GM18517 (cell line): ENCODE data around the gene PHF21A.
A peak's percentile ranks its signal among the peaks of the same experiment; 100 is the strongest.

Source experiments
- ATAC-seq: cut with Tn5 transposase; IDR thresholded peaks from one replicate; pipeline ENCODE4 v1.9.1; 2021; ENCODE audit warnings: mild to moderate bottlenecking, moderate library complexity; ENCODE audit not compliant: unreplicated experiment

Gene PHF21A

DNA sequence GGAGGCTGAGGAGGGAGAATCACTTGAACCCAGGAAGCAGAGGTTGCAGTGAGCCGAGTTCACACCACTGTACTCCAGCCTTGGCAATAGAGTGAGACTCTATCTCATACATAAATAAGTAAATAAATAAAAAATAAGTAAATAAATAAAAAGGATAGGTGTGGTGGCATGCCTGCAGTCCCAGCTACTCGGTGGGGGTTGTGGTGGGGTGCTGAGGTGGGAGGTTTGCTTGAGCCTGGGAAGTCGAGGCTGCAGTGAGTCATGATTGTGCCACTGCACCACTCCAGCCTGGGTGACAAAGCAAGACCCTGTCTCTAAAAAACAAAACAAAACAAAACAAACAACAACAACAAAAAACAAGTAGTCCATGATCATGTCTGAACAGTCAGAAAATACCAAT, 195.7 kb downstream of the PHF21A start:
- ATAC-seq = no peak

- no peak for ATAC-seq
Measured at GRCh38 chr11:45924927-45925326, 196.3 kb downstream of the PHF21A start.

- no peak for ATAC-seq
Measured at GRCh38 chr11:45924036-45924915, 197.0 kb downstream of the PHF21A start.

GRCh38 chr11:45922425-45923082, 198.7 kb downstream of the PHF21A start, which contains the start of gene LARGE2:
Gene LARGE2 (plus strand): TSS chr11:45922656. CDS start chr11:45922883, 227 bp downstream.
- ATAC-seq = no peak

GRCh38 chr11:45921561-45922424, 199.5 kb downstream of the PHF21A start:
- no peak for ATAC-seq

- no peak for ATAC-seq
Measured at GRCh38 chr11:45920531-45921477, 200.4 kb downstream of the PHF21A start.

- ATAC-seq = no peak
Measured at GRCh38 chr11:45919806-45920530, 201.3 kb downstream of the PHF21A start.

DNA sequence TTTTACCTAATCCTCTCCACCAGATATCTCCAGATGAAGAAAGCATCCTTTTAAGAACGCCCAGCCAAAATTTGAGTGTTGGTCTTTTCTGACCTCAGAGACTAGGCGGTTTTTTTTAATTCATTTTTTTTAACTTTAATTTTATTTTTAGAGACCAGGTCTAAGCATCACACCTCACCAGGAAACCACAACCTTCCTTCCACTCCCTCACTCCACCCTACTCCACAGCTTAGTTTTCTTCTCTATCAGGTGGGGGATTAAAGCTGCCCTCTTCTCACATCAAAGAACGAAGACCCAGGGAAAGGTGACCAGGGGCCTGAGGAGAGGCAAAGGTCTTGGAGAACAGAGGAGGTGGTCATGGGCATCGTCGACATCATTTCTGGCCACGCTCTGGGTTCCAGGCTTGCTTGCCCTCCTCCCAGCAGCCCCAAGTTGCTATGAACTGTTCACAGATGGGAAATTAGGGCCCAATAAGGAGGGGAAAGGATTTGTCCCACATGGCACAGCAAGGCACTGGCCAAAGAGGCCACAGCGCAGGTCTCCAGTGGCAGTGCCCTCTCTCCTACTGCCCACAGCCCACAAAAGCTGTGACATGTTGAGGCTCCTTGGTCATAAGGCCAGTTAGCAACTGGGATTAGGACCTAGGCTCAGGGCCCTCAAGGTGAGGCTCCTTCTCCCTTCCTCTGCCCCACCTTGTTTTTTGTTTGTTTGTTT, 202.1 kb downstream of the PHF21A start:
- no peak for ATAC-seq

- peak; percentile 30 for ATAC-seq
Measured at GRCh38 chr11:45918331-45918941, 202.8 kb downstream of the PHF21A start.

- ATAC-seq = peak; percentile 89
Measured at GRCh38 chr11:45917623-45918330, 203.5 kb downstream of the PHF21A start, which contains the start of gene PEX16. Gene PEX16 (minus strand): TSS chr11:45917877. CDS start chr11:45917811, 66 bp downstream.

DNA sequence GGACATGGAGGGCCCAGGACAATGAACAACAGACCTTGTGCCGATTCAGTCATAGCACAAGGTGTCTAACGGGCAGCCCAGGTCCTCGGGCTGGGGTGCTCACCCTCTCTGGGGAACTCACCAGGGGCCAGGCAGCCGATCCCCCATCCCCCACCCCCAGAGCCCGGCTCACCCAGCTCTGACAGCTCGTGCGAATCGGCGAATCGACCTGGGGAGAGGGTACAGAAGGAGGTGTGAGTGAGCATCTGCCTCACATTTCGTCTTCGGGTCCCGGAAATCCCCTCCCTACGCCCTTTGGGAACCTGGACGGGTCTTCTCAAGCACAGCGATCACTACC, 204.0 kb downstream of the PHF21A start:
- no peak for ATAC-seq

GRCh38 chr11:45915446-45915845, 205.8 kb downstream of the PHF21A start:
- no peak for ATAC-seq

- ATAC-seq = no peak
Measured at GRCh38 chr11:45913942-45914635, 207.2 kb downstream of the PHF21A start.

DNA sequence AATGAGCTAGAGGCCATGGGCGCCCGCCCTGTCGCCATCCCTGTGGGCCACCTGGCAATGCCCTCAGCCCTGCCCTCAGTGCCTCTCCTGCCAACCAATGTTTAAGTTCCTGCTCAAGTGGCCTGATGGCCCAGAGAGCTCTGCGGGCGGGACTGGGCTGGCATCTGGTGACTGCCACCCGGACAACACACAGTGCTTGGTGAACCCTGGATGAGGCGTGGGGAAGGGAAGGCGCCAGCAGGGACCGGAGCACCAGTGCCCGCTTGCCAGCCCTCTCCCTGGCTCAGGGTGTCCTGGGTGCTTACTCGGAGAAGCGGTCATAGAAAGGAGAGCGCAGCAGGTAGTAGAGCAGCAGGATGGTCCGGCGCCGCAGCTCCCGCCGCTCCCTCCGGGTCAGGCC, 207.7 kb downstream of the PHF21A start:
- ATAC-seq = no peak

DNA sequence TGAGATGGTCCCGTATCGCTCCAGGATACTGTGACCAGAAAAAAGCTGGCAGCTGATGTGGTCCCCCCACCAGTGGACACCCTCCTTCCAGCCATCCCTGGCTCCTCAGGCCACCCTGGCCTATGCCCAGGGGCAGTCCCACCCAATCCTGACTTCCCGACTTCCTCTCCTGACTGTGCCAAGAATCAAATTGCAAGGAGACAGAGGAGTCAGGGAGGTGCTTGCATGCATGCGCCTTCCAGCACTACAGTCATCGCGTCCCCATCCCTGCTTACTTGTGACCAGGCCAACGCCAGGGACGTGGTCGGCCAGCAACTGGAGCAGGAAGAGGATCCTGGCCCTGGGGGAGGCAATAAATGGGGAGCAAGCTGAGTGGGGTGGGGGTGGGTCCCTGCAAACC, 210.6 kb downstream of the PHF21A start:
- no peak for ATAC-seq

- no peak for ATAC-seq
Measured at GRCh38 chr11:45909594-45910475, 211.4 kb downstream of the PHF21A start.
